GM18499 (cell line): ENCODE data around the gene SLC17A9.

Experiments used
- ATAC-seq: cut with Tn5 transposase; IDR thresholded peaks from one replicate; pipeline ENCODE4 v1.9.1; 2021; ENCODE audit warnings: moderate number of reproducible peaks; ENCODE audit not compliant: insufficient read depth, unreplicated experiment

The SLC17A9 gene

DNA sequence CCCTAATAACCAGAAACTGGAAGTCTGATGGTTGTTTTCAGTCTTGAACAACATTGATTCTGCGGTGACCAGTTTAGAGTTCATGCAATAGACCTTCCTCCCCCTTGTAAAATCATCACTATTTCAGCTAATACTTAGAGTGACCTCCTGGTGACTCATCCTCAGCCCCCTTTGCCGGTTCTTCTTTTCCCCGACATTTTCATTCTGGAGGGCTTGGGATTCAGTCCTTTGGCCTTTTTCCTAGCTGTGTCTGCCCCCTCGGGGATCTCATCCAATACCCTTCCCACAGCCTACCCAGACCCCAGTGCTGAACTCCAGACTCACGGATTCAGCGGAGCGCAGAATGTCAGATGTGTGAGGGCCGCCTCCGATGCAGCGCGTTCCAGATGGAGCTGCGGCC is 61.8 kb downstream of the SLC17A9 start:
- ATAC-seq: no peak

DNA sequence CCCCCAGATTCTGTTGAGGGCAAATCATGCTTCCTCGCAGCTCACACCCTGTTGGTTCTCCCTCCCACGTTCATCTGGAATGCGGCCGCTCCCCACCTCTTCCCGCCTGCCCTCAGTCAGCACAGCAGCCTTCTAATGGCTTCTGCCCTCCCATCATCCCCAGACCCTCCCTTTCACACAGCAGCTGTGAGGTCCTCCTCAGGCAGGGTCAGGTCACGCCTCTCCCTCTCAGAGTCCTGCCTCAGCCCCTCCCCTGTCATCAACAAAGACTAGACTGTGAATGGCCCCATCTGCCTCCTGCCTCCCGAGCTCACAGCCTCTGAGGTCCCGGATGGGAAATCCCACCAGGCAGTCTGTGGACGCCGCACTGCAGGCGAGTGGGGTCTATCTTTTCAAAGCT is 62.2 kb downstream of the SLC17A9 start:
- no peak for ATAC-seq

DNA sequence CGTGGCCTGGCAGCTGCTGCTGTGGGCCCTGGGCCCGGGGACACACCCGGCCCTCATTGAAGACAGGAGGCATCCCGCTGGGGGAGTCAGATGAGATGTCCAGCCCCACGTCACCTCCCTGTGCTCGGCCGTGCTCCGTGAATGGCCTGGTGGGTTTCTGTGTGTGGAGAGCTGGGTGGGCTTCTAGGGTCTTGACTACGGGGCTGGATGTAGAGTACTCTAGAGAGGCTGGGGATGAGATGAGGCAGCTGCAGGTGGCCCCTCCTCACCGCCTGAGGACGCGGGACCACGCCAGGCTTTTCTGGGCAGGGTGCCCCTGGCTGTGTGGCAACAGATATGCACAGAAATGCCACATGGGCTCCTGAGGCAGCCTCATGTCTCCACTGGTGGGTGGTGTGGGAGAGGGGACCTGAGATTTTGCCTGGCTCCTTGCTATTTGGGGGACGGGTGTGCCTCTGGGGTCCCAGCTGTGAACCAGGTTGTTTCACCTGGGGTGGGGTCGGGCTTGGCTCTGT is 62.7 kb downstream of the SLC17A9 start:
- no peak for ATAC-seq

DNA sequence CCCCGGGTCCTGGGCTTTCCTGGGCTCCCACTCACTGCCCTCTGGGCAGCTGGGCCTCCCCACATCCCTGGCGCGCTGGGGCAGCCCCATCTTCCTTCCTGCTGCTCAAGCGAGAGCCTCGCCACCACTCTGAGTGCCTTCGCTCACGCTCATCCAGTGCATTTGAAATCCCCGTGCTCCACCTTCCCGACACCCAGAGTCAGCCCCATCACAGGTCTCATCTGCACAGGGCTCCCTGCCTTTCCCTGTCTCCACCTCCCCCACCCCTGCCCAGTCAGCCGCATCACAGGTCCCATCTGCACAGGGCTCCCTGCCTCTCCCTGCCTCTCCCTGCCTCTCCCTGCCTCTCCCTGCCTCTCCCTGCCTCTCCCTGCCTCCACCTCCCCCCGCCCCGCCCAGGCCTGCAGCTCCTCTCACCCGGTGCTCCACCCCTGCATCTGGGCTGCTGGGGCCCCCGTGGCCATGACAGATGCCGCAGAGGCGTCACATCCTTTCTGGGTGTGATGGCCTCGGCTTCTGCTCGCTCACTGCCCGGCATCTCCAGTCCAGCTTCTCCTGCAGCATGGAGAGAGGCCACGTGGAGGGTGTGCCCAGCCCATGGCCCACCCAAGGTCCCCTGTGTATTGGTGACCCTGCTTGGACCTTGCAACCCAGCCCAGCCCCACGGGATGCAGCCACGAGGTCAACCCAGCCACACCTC is 63.3 kb downstream of the SLC17A9 start:
- ATAC-seq: no peak

DNA sequence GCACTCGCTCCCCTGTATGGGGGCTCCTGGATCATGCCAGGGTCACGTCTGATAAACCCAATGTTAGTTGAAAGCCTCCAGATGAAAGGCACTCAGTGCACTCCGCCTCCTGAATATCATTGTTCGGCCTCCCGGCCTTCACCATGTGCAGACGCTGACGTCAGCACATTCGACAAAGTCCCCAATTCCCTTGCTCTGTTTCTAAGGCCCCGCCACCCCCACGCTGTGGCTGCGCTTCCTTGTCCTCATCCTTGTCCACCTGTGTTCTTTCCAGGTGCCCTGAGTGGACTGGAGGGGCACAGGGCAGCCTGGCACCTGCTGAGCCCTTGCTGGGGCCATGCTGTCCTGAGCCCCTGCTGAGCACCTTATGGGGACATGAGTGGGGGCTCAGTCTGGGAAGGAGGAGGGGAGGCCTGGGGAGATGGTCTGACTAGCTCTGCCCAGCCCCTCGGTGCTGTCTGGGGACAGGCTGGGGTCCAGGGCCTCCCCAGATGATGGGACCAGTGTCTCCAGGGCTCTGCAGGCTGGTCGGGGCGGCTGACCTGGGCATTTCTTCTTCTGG is 64.1 kb downstream of the SLC17A9 start:
- ATAC-seq: no peak

DNA sequence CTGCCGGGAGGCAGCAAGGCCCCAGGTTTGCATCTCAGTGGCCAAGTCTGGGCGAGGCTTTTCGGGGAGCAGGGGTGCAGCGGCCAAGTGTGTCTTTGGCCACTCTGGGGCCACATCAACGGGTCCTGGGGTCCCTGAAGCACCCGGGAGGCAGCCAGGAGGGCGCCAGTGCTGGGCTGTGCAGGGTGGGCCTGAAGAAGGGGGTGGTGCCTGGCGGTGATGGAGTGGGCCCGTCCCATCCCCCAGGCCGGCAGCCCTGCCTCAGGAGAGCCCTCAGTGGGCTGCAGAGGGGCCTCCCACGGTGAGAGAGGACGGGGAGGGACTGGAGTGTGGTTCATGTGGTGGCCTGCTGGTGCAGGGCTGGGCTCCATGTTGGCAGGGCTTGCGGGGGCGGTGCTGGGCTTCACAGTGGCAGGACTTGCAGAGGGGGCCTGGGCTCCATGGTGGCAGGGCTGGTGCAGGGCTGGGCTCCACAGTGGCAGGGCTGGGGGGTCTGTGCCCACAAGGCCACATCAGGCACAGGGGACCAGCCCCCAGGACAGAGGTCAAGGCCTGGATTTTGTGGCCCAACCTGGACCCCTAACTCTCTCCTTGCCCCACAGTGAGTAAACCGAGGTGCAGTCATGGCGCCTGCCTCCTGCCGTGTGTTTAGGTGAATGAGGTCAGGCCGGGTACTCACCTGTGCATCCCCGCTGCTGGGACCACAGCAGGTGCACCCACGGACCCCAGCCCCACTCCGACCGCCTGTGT is 64.7 kb downstream of the SLC17A9 start:
- ATAC-seq: no peak

DNA sequence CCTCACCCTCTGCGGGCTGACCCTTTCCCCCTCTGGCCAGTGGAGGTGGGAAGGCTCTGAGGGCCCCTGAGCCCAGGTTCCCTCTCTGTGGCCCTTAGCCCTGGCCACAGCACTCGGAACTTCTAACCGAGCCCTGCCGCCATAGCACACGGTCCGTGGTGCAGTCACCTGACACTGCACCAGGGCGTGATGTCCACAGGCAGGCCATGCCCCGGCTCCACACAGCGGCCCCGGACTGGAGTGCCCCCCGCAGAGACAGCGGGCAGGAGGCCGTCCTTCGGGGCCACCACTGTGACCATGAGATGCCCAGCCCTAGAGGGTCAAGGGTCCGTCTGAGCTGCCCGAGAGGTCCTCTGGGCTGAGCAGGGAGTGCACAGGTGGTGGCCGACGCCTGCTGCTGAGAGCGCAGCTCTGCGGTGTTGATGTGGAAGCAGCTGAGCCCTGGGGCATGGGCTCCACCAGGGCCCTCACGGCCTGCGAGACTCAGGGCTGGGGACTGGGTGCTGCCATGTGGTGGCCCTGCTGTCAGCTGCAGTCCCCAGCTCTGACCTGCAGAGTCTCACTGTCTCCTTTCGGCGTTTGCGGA is 65.4 kb downstream of the SLC17A9 start:
- no peak for ATAC-seq
